HG03457 (cell line): Measurements from ENCODE around the gene MAFB.

Source experiments
- ATAC-seq: cut with Tn5 transposase; IDR thresholded peaks from one replicate; pipeline ENCODE4 v1.9.1; 2021; ENCODE audit warnings: moderate number of reproducible peaks; ENCODE audit not compliant: unreplicated experiment

The MAFB gene

GRCh38 chr20:40635971-40636370, 53.1 kb downstream of the MAFB start:
- ATAC-seq: no peak
